Ishikawa (cell line): Measurements from ENCODE around the gene TAAR2.

Experiments used
- CEBPB ChIP-seq: IDR thresholded peaks from 2 replicates; pipeline ENCODE4 v1.6.1; 2012
- CREB1 ChIP-seq: IDR thresholded peaks from 2 replicates; pipeline ENCODE4 v1.6.1; 2012; ENCODE audit warnings: low read depth
- EGR1 ChIP-seq: IDR thresholded peaks from 2 replicates; pipeline ENCODE4 v1.6.1; 2012
- EP300 ChIP-seq: IDR thresholded peaks from 2 replicates; pipeline ENCODE4 v1.6.1; 2012; ENCODE audit warnings: borderline replicate concordance
- FOXM1 ChIP-seq: IDR thresholded peaks from 2 replicates; pipeline ENCODE4 v1.6.1; 2012; ENCODE audit warnings: low read depth, borderline replicate concordance
- NFIC ChIP-seq: IDR thresholded peaks from 2 replicates; pipeline ENCODE4 v1.6.1; 2012
- RAD21 ChIP-seq: IDR thresholded peaks from 2 replicates; pipeline ENCODE4 v1.6.1; 2012; ENCODE audit warnings: low read depth
- TAF1 ChIP-seq: IDR thresholded peaks from 2 replicates; pipeline ENCODE4 v1.6.1; 2012; ENCODE audit warnings: low read depth, mild to moderate bottlenecking
- TCF12 ChIP-seq: IDR thresholded peaks from 2 replicates; pipeline ENCODE4 v1.6.1; 2012; ENCODE audit warnings: low read depth
- TEAD4 ChIP-seq: IDR thresholded peaks from 2 replicates; pipeline ENCODE4 v1.6.1; 2012
- YY1 ChIP-seq: IDR thresholded peaks from 2 replicates; pipeline ENCODE4 v1.6.1; 2012; ENCODE audit warnings: low read depth
- TF ChIP-seq, protein P1 (sequence below): IDR thresholded peaks from 2 replicates; pipeline ENCODE4 v1.6.1; 2012
- TF ChIP-seq, protein P2 (sequence below): IDR thresholded peaks from 2 replicates; pipeline ENCODE4 v1.6.1; 2012; ENCODE audit warnings: low read depth, mild to moderate bottlenecking
- TF ChIP-seq, protein P3 (sequence below): IDR thresholded peaks from 2 replicates; pipeline ENCODE4 v1.6.1; 2012

DNA sequence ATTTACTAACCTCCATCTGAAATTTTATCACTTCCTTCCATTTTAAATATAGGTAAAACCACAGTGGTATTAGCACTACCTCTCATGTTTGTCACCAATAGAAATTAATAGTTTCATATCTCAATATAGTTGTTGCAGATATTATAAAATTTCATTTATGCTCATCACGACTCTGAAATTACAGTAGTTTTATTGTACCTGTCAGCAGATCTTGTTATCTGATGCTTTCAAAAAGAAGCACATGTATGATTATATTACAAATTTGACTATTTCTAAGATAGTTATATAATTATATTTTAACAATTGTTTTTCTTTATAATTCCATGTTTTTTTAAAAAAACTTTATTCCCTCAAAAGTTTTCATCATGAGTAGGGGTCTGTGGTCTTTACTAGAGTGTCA, 39.4 kb downstream of the TAAR2 start:
- no peak for TF ChIP-seq TCF12
- TF ChIP-seq, protein P1, sequence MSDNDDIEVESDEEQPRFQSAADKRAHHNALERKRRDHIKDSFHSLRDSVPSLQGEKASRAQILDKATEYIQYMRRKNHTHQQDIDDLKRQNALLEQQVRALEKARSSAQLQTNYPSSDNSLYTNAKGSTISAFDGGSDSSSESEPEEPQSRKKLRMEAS = no peak
- no peak for TF ChIP-seq RAD21
- TF ChIP-seq, protein P2, sequence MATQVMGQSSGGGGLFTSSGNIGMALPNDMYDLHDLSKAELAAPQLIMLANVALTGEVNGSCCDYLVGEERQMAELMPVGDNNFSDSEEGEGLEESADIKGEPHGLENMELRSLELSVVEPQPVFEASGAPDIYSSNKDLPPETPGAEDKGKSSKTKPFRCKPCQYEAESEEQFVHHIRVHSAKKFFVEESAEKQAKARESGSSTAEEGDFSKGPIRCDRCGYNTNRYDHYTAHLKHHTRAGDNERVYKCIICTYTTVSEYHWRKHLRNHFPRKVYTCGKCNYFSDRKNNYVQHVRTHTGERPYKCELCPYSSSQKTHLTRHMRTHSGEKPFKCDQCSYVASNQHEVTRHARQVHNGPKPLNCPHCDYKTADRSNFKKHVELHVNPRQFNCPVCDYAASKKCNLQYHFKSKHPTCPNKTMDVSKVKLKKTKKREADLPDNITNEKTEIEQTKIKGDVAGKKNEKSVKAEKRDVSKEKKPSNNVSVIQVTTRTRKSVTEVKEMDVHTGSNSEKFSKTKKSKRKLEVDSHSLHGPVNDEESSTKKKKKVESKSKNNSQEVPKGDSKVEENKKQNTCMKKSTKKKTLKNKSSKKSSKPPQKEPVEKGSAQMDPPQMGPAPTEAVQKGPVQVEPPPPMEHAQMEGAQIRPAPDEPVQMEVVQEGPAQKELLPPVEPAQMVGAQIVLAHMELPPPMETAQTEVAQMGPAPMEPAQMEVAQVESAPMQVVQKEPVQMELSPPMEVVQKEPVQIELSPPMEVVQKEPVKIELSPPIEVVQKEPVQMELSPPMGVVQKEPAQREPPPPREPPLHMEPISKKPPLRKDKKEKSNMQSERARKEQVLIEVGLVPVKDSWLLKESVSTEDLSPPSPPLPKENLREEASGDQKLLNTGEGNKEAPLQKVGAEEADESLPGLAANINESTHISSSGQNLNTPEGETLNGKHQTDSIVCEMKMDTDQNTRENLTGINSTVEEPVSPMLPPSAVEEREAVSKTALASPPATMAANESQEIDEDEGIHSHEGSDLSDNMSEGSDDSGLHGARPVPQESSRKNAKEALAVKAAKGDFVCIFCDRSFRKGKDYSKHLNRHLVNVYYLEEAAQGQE = no peak
- no peak for TF ChIP-seq TAF1
- TF ChIP-seq EGR1 = no peak
- no peak for TF ChIP-seq YY1
- no peak for TF ChIP-seq NFIC
- TF ChIP-seq CEBPB = no peak
- no peak for TF ChIP-seq CREB1
- TF ChIP-seq FOXM1 = no peak
- TF ChIP-seq, protein P3, sequence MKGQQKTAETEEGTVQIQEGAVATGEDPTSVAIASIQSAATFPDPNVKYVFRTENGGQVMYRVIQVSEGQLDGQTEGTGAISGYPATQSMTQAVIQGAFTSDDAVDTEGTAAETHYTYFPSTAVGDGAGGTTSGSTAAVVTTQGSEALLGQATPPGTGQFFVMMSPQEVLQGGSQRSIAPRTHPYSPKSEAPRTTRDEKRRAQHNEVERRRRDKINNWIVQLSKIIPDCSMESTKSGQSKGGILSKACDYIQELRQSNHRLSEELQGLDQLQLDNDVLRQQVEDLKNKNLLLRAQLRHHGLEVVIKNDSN = no peak
- no peak for TF ChIP-seq TEAD4
- no peak for TF ChIP-seq EP300
